Measurements from ENCODE around the gene NDUFV2.
A peak's percentile ranks its signal among the peaks of the same experiment; 100 is the strongest.
"Not testable (repeated sequence)": the region's sequence is repeated elsewhere in the genome, so short reads cannot be mapped to it uniquely, and the experiment has no call there.

Gene NDUFV2

DNA sequence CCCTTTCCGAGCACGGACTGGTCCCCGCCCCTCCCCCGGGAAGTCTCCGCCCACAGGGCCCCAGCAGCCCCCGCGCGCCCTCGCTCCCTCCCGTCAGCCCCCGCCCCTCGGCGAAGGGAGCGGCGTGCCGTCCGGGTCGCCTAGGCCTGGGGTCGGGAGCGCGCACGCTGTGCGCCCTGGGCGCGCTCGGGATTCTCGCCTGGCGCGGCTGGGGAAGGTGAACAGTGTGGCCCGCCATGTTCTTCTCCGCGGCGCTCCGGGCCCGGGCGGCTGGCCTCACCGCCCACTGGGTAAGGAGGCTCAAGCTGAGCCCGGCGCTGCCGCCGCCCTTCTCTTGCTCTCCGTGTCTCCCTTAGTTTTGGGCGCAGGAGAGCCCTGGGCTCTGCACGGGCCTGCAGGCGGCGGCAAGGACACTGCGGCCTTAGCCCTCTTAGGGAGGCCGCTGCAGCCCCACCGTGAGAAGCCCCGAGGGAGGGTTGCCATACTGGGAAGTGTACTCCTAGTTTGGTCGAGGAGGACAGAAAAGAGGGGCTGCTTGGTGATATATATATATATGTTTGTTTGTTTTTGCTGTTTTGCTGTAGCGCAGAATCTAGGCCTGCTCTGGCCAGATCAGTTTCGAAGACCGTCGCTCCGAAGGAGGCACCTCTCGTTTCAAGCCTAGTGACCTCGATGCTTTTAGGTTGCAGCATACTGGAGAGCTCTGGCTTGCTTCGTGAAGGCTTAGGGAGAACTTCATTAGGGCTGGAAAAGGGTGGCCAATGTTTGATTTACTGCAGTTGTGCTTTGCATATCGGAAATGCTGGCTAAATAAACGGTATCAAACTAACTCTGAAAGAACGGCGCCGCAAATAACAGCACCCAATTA, at the start of gene NDUFV2:
NDUFV2 (plus strand) TSS at position 192 of the 868 bp plus-strand sequence; CDS start at position 237, 45 bp downstream.
- DNase-seq = peak; percentile 99

- DNase-seq = no peak
Observed at GRCh38 chr18:9053814-9054213, 48.7 kb upstream of the NDUFV2 start.

DNA sequence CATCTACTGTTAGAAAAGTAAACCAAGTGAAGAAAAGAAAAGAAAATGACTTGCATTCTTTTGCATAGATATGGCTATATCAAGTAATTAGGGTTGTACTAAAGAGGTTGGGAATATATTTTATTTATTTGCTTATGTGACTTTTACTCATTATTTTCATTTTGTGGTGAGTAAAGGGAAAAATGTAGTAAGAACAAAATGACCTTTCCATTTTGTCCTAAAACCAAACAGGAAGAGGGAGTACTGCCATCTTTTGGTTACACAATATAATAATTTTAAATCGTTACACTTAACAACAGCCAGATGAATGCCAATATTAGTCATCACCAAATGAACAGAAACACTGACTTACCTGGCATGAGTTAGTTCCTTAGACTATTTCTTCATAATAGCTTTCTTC, 47.3 kb upstream of the NDUFV2 start:
- peak; percentile 61 for DNase-seq

DNA sequence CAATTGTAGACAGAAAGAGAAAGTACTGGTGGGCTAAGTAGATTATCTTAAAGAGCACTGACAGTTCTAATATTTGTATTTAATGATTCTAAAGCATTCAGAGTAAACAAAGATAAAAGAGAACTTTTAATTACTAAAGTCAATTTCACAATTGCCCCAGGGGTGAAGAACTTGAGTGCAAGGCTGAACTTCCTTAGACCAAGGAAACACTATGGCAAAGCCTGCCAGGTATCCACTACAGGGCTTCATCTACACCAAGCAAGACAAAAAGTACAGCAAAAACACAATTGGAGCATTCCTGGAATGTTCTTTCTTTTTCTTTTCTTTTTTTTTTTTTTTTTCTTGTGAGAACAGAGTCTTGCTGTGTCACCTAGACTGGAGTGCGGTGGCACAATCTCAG, 46.9 kb upstream of the NDUFV2 start:
- DNase-seq = no peak

GRCh38 chr18:9057646-9058045, 44.9 kb upstream of the NDUFV2 start:
- DNase-seq = no peak

- DNase-seq = no peak
Observed at GRCh38 chr18:9058406-9058805, 44.1 kb upstream of the NDUFV2 start.

- no peak for DNase-seq
Observed at GRCh38 chr18:9062418-9062751, 40.1 kb upstream of the NDUFV2 start.

- DNase-seq = no peak
Observed at GRCh38 chr18:9065864-9066263, 36.6 kb upstream of the NDUFV2 start.

GRCh38 chr18:9066358-9066757, 36.1 kb upstream of the NDUFV2 start:
- DNase-seq = no peak

GRCh38 chr18:9066817-9067306, 35.6 kb upstream of the NDUFV2 start:
- DNase-seq = no peak

DNA sequence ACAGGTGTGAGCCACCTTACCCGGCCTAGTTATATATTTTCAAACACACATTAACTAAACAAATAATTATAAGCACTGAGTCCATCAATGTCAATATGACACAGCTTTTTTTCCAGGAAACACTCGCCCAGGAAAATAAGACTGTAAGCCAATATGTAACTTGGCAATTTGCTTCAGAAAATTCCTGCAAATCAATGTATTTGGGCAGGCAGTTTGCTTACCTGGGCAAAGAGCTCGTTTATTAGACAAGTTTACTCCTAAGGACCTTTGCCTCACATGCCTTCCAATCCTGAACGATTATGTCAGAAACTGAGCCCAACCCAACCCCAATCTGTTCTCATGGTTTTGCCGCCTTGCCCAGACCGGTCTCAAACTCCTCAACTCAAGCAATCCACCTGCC, 34.7 kb upstream of the NDUFV2 start:
- DNase-seq = no peak

DNA sequence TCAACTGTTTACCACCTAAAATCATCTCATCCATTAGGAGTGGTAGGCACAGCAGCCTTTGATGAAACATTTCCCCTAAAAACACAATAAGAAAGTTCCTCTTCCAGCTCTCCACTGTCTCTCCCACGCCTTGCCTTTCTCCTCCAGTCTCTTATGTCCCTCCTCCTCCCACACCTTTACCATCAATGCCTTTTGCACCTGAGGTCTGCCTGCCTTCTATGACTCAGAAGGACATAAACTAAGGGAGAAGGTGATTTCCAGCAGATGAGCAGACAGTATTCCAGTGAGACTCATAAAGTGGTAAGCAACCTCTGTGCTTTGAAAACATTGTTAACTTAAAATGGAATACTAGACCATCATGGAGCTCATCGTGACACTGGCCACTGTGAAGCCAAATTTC, 34.2 kb upstream of the NDUFV2 start:
- no peak for DNase-seq

GRCh38 chr18:9069601-9070000, 32.9 kb upstream of the NDUFV2 start:
- no peak for DNase-seq

- DNase-seq = no peak
Observed at GRCh38 chr18:9070212-9070611, 32.3 kb upstream of the NDUFV2 start.

DNA sequence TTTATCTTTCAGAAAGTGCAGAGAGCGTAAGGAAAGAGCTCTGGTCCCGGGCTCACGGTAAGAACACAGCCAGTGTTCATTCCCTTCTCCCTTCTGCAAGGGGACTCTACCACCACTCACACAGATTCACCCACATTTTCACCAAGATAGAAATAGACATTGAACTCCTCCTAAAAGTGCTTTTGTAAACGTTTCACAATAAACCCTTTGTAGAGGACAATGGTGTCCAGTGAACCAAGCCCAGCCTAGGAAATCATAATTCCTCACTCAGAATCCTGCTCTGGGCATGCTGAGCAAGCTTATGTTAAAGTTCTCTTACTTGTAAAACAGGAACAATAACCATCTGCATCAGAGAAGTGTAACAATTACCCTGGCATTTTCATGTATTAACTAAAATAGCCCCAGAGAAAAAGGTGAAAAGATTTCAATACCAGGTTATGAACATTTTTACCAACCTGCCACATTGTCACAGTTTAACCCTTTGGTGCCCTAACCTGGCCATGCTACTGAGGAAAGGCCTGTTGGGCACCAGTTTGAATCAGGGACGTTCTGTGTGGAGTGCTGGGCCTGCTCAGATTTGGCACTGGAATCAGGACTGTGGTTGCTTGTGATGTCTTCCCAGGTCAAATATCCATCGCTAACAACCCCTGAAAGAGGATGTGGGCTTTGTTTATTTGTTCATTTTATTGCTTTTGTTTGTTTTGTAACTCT, 22.5 kb upstream of the NDUFV2 start:
- no peak for DNase-seq

- DNase-seq = peak; percentile 54
Observed at GRCh38 chr18:9081940-9082339, 20.6 kb upstream of the NDUFV2 start.

DNA sequence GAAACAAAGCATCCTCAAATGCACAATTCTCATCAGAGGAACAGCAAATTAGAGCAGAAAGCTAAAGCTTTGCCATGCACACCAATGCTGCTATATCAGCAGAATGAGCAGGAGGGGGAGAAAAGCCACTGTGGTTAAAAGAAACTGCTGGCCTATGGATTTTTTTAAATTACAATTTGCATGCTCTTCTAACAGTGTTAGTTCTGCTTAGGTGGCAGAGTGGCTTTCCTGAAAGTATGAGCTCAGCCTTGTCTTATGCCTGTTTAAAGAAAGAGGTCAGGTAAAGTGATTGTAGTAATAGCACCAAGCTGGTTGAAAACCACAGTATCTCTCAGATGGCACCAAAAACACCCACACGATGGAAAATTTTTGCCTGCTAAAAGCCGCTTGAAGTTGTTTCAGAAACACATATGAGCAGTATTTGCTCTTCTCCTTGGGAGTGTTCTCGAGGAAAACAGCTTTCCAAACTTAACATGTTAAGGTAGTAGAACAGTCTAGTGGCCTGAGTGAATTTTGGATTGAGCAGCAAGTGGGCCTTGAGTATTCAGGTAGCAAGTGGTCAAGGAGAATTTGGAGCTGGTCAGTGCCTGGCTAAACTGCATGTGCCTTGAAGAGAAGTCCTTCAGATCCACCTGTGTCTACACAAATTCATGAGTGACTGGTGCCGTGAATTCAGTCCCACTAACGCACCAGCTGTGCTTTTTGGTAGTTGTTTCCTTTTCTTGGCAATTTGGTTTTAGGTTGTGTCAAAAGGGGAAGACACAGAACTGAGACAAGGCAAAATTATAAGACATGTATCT, 19.6 kb upstream of the NDUFV2 start:
- peak; percentile 72 for DNase-seq

GRCh38 chr18:9086015-9086414, 16.5 kb upstream of the NDUFV2 start:
- DNase-seq = no peak

GRCh38 chr18:9086624-9087023, 15.9 kb upstream of the NDUFV2 start:
- DNase-seq = no peak

- DNase-seq = no peak
Observed at GRCh38 chr18:9087144-9087543, 15.4 kb upstream of the NDUFV2 start.

DNA sequence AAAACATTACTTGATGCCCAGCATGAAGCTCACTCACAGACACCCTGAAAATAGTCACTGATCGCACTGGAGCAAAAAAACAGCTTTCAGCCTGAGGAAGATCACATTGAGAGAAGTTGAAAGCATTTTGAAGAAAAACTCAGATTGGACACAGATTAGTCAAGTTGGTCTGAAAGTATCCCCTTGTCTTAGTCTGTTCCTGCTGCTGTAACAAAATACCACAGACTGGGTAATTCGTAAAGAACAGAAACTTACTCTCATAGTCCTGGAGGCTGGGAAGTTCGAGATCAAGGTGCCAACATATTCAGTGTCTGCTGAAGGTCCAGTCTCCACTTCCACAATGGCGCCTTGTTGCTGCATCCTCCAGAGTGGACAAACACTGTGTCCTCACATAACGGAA, 14.2 kb upstream of the NDUFV2 start:
- no peak for DNase-seq

GRCh38 chr18:9088727-9089126, 13.8 kb upstream of the NDUFV2 start:
- not testable (repeated sequence) for DNase-seq

GRCh38 chr18:9090578-9090977, 11.9 kb upstream of the NDUFV2 start:
- DNase-seq = no peak

Data from hematopoietic multipotent progenitor cell treated with erythropoietin and hydrocortisone succinate and interleukin-3 and kit ligand, for 4 days (in vitro differentiated cells).